K562 (cell line): Measurements from ENCODE around the gene TRIM47. TPM values are rescaled to one million over a fixed set of nuclear protein-coding genes. Genes with fewer than 3 reads are reported as not detected.

Experiments
- BDP1 ChIP-seq: IDR thresholded peaks from 3 replicates; pipeline ENCODE4 v1.6.1; 2011; ENCODE audit not compliant: insufficient read length, insufficient read depth
- CEBPZ ChIP-seq: fragments of 150-350 bp; IDR thresholded peaks from 2 replicates; pipeline ENCODE4 v1.6.1; 2014; ENCODE audit warnings: low read depth, mild to moderate bottlenecking, low read length, borderline replicate concordance
- CHD2 ChIP-seq: IDR thresholded peaks from 2 replicates; pipeline ENCODE4 v1.6.1; 2011; ENCODE audit warnings: low read depth, low read length
- EP400 ChIP-seq: fragments of 450-650 bp; IDR thresholded peaks from 2 replicates; pipeline ENCODE4 v1.6.1; 2017; ENCODE audit warnings: antibody characterized with exemption, mild to moderate bottlenecking, moderate library complexity
- ETV6 ChIP-seq, 3 experiments: fragments of 150-350 bp in 1 of 3; sonication (generic) in 1 of 3; formaldehyde crosslinking in 1 of 3; IDR thresholded peaks; 2 replicates each; pipeline versions ENCODE4 v1.6.1 to v1.8.0; 2014 to 2022; ENCODE audit warnings: borderline replicate concordance in 2 of 3, low read depth in 2 of 3, antibody characterized with exemption in 1 of 3, low read length in 1 of 3, mild to moderate bottlenecking in 1 of 3, missing genetic modification reagents in 1 of 3
- FOXO4 ChIP-seq: fragments of 450-650 bp; formaldehyde crosslinking; IDR thresholded peaks from 2 replicates; pipeline ENCODE4 v1.4.0; 2020; ENCODE audit warnings: mild to moderate bottlenecking, moderate library complexity
- FOXP4 ChIP-seq: sonication (generic); formaldehyde crosslinking; IDR thresholded peaks from 2 replicates; pipeline ENCODE4 v1.8.0; 2022; ENCODE audit warnings: mild to moderate bottlenecking, missing genetic modification reagents, borderline replicate concordance
- HDAC3 ChIP-seq: fragments of 450-650 bp; IDR thresholded peaks from 2 replicates; pipeline ENCODE4 v1.6.1; 2018; ENCODE audit warnings: borderline replicate concordance, mild to moderate bottlenecking, moderate library complexity; ENCODE audit not compliant: partially characterized antibody
- JUN ChIP-seq, 2 experiments: sonication (generic) in 1 of 2; formaldehyde crosslinking in 1 of 2; IDR thresholded peaks; 2 replicates each; pipeline versions ENCODE4 v1.6.1 to v1.8.0; 2012 to 2022; ENCODE audit warnings: borderline replicate concordance in 2 of 2, mild to moderate bottlenecking in 2 of 2, improper control_type of control experiment in 1 of 2, low read depth in 1 of 2, low read length in 1 of 2, missing genetic modification reagents in 1 of 2
- POLR2G ChIP-seq: fragments of 200-400 bp; formaldehyde crosslinking; IDR thresholded peaks from 2 replicates; pipeline ENCODE4 v1.6.1; 2017; ENCODE audit warnings: low read depth, mild to moderate bottlenecking, antibody characterized with exemption, low read length, moderate library complexity
- SMAD2 ChIP-seq: fragments of 150-350 bp; IDR thresholded peaks from 2 replicates; pipeline ENCODE4 v1.6.1; 2014; ENCODE audit warnings: low read depth, mild to moderate bottlenecking, low read length
- SOX6 ChIP-seq: fragments of 450-650 bp; IDR thresholded peaks from 2 replicates; pipeline ENCODE4 v1.6.1; 2014; ENCODE audit warnings: mild to moderate bottlenecking
- TRIM24 ChIP-seq, 2 experiments: fragments of 450-650 bp; IDR thresholded peaks; 2 replicates each; pipeline ENCODE4 v1.6.1; 2016
- ZNF239 ChIP-seq: fragments of 250-450 bp; sonication (Bioruptor Pico); IDR thresholded peaks from 2 replicates; pipeline ENCODE4 v1.4.0; 2020; ENCODE audit warnings: mild to moderate bottlenecking
- ZNF79 ChIP-seq: fragments of 250-450 bp; sonication (Bioruptor Pico); IDR thresholded peaks from 2 replicates; pipeline ENCODE4 v1.4.0; 2020; ENCODE audit warnings: low read depth, mild to moderate bottlenecking, moderate library complexity
- polyA plus RNA-seq, 8 experiments: library from polyadenylated mRNA; depleted of rRNA in 4 of 8; stranded (reverse) in 5 of 8; unstranded in 3 of 8; fragments of >200 nt; fragmentation: Nextera tagmentation in 2 of 8; fragmentation: Illumina TruSeq in 1 of 8; extraction: Ambion mirVana in 2 of 8; extraction: Trizol in 1 of 8; gene quantifications; 2 replicates each; pipeline versions ENCODE4 v1.2.1 to v1.2.3, GENCODE V29; 2011 to 2014; ENCODE audit warnings: inconsistent platforms in 1 of 8, missing spikeins in 1 of 8
- total RNA-seq, 7 experiments: library from RNA; depleted of rRNA in 6 of 7; stranded (reverse); fragments of >200 nt in 6 of 7; fragmentation: Illumina TruSeq in 2 of 7; extraction: Trizol in 2 of 7; gene quantifications; 2 replicates each; pipeline versions ENCODE4 v1.2.1 to v1.2.3, GENCODE V29; 2011 to 2021; ENCODE audit warnings: low replicate concordance in 1 of 7
- TF ChIP-seq, protein P1 (sequence below): fragments of 150-350 bp; conservative IDR thresholded peaks from 2 replicates; pipeline ENCODE4 v1.6.1; 2014; ENCODE audit warnings: low read length

Gene TRIM47
- total and polyA plus RNA-seq, 9 of the 15 experiments (the other 6 are each of a cell fraction or from before 2014, with no cell fraction given), result 0.56 to 6.1 (median 3.2) TPM

- TF ChIP-seq, protein P1, sequence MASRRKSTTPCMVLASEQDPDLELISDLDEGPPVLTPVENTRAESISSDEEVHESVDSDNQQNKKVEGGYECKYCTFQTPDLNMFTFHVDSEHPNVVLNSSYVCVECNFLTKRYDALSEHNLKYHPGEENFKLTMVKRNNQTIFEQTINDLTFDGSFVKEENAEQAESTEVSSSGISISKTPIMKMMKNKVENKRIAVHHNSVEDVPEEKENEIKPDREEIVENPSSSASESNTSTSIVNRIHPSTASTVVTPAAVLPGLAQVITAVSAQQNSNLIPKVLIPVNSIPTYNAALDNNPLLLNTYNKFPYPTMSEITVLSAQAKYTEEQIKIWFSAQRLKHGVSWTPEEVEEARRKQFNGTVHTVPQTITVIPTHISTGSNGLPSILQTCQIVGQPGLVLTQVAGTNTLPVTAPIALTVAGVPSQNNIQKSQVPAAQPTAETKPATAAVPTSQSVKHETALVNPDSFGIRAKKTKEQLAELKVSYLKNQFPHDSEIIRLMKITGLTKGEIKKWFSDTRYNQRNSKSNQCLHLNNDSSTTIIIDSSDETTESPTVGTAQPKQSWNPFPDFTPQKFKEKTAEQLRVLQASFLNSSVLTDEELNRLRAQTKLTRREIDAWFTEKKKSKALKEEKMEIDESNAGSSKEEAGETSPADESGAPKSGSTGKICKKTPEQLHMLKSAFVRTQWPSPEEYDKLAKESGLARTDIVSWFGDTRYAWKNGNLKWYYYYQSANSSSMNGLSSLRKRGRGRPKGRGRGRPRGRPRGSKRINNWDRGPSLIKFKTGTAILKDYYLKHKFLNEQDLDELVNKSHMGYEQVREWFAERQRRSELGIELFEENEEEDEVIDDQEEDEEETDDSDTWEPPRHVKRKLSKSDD, result no peak
- TF ChIP-seq CHD2 (peak; percentile 60), EP400 (peak; percentile 72), SMAD2 (no peak), HDAC3 (no peak), SOX6 (peak; percentile 78), FOXP4 (CRISPR knock-in tag) (peak; percentile 84; the same call in 1 of the 2 replicates), JUN (IDR thresholded peaks at IDR 0.05; ENCODE audit: borderline replicate concordance, low read depth, low read length) (no peak; the same call in 1 of the 2 replicates), JUN (CRISPR knock-in tag; IDR thresholded peaks at IDR 0.05; ENCODE audit: borderline replicate concordance) (no peak), ETV6 (IDR thresholded peaks at IDR 0.05; ENCODE audit: borderline replicate concordance in 1 of 2, low read depth in 2 of 2, low read length in 1 of 2) (no peak), ETV6 (CRISPR knock-in tag; IDR thresholded peaks at IDR 0.05; ENCODE audit: borderline replicate concordance) (no peak), ZNF239 (CRISPR knock-in tag) (no peak), POLR2G (peak; percentile 80), BDP1 (no peak), TRIM24 (IDR thresholded peaks at IDR 0.05) (peak in 1 of 2 experiments; percentile 48; a peak in 1 of 4 replicates), ZNF79 (CRISPR knock-in tag) (no peak), FOXO4 (CRISPR knock-in tag) (no peak), CEBPZ (no peak)
Observed at GRCh38 chr17:75845058-75845711, 33.2 kb downstream of the TRIM47 start (continued).
